Neural cell (in vitro differentiated cells): ENCODE data around the gene CSGALNACT2.

Source experiments
- CTCF ChIP-seq: fragments of 450-650 bp; IDR thresholded peaks from 2 replicates; pipeline ENCODE4 v1.5.1; 2014; ENCODE audit warnings: antibody characterized with exemption, mild to moderate bottlenecking, moderate library complexity; ENCODE audit not compliant: poor library complexity, severe bottlenecking
- EP300 ChIP-seq: fragments of 450-650 bp; conservative IDR thresholded peaks from 2 replicates; pipeline ENCODE4 v1.6.1; 2014; ENCODE audit warnings: antibody characterized with exemption, mild to moderate bottlenecking, moderate library complexity; ENCODE audit not compliant: poor library complexity, severe bottlenecking
- EZH2 ChIP-seq: fragments of 200-600, 300-800 bp; shearing (Covaris generic), sonication (generic); IDR thresholded peaks from 2 replicates; pipeline ENCODE4 v1.6.1; 2014; ENCODE audit warnings: antibody characterized with exemption, low read length, borderline replicate concordance, mild to moderate bottlenecking; ENCODE audit not compliant: insufficient read depth, poor library complexity, severe bottlenecking
- POLR2AphosphoS5 ChIP-seq: IDR thresholded peaks from 2 replicates; pipeline ENCODE4 v1.6.1; 2012
- RAD21 ChIP-seq: fragments of 450-650 bp; conservative IDR thresholded peaks from 2 replicates; pipeline ENCODE4 v1.6.1; 2014; ENCODE audit warnings: antibody characterized with exemption, mild to moderate bottlenecking, moderate library complexity
- REST ChIP-seq: IDR thresholded peaks from 2 replicates; pipeline ENCODE4 v1.6.1; 2012; ENCODE audit warnings: borderline replicate concordance
- SMC3 ChIP-seq: fragments of 450-650 bp; conservative IDR thresholded peaks from 2 replicates; pipeline ENCODE4 v1.6.1; 2014; ENCODE audit warnings: antibody characterized with exemption, mild to moderate bottlenecking, moderate library complexity; ENCODE audit not compliant: poor library complexity

GRCh38 chr10:43123361-43124093 lies 14.7 kb upstream of the CSGALNACT2 start:
- no peak for TF ChIP-seq RAD21
- no peak for TF ChIP-seq EZH2
- TF ChIP-seq CTCF = no peak
- no peak for TF ChIP-seq EP300
- no peak for TF ChIP-seq POLR2AphosphoS5
- no peak for TF ChIP-seq REST
- no peak for TF ChIP-seq SMC3
